Ovary (tissue), 3 donors: Measurements from ENCODE around the gene BRSK2.

Experiments used
- POLR2A ChIP-seq: fragments of 450-650 bp; IDR thresholded peaks from one replicate; pipeline ENCODE4 v1.6.1; 2017; ENCODE audit warnings: antibody characterized with exemption, mild to moderate bottlenecking, moderate library complexity
- TF ChIP-seq, protein P1 (sequence below), 3 donors: fragments of 450-650 bp in 2 of 3; fragments of 200-600 bp in 1 of 3; IDR thresholded peaks; one replicate each; pipeline versions ENCODE4 v1.5.1 to v1.8.0; 2016 to 2022; ENCODE audit warnings: antibody characterized with exemption in 3 of 3, mild to moderate bottlenecking in 1 of 3
- donor health status: DM: no; HTN: no; CAD: no.

- TF ChIP-seq, protein P1, sequence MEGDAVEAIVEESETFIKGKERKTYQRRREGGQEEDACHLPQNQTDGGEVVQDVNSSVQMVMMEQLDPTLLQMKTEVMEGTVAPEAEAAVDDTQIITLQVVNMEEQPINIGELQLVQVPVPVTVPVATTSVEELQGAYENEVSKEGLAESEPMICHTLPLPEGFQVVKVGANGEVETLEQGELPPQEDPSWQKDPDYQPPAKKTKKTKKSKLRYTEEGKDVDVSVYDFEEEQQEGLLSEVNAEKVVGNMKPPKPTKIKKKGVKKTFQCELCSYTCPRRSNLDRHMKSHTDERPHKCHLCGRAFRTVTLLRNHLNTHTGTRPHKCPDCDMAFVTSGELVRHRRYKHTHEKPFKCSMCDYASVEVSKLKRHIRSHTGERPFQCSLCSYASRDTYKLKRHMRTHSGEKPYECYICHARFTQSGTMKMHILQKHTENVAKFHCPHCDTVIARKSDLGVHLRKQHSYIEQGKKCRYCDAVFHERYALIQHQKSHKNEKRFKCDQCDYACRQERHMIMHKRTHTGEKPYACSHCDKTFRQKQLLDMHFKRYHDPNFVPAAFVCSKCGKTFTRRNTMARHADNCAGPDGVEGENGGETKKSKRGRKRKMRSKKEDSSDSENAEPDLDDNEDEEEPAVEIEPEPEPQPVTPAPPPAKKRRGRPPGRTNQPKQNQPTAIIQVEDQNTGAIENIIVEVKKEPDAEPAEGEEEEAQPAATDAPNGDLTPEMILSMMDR (IDR thresholded peaks at IDR 0.05), result no peak
- no peak for TF ChIP-seq POLR2A
Measured at GRCh38 chr11:1425439-1425838, 35.7 kb downstream of the BRSK2 start.
